Testis (tissue), 2 donors: Measurements from ENCODE around the gene SLC44A5.

Experiments used
- CTCF ChIP-seq, 3 experiments: fragments of 450-650 bp in 2 of 3; fragments of 200-600 bp in 1 of 3; sonication (generic) in 1 of 3; IDR thresholded peaks; one replicate each; pipeline ENCODE4 v1.5.1; 2016 to 2019; ENCODE audit warnings: antibody characterized with exemption in 3 of 3, mild to moderate bottlenecking in 2 of 3, moderate library complexity in 1 of 3
- POLR2A ChIP-seq: fragments of 450-650 bp; IDR thresholded peaks from one replicate; pipeline ENCODE4 v1.6.1; 2017; ENCODE audit warnings: antibody characterized with exemption, mild to moderate bottlenecking, moderate library complexity

- TF ChIP-seq CTCF (IDR thresholded peaks at IDR 0.05), result no peak
- no peak for TF ChIP-seq POLR2A
Measured at GRCh38 chr1:75373542-75374159, 237.3 kb downstream of the SLC44A5 start.
